Lower leg skin (tissue), 3 donors: ENCODE data around the gene LRRC53.

Experiments
- CTCF ChIP-seq, 3 donors: fragments of 450-650 bp; IDR thresholded peaks; one replicate each; pipeline ENCODE4 v1.5.1; 2016; ENCODE audit warnings: antibody characterized with exemption in 3 of 3, mild to moderate bottlenecking in 3 of 3, moderate library complexity in 2 of 3
- POLR2A ChIP-seq, 2 donors: fragments of 450-650 bp; IDR thresholded peaks; one replicate each; pipeline ENCODE4 v1.6.1; 2016 to 2017; ENCODE audit warnings: antibody characterized with exemption in 2 of 2, mild to moderate bottlenecking in 1 of 2, moderate library complexity in 1 of 2

- no peak for TF ChIP-seq POLR2A (IDR thresholded peaks at IDR 0.05)
- no peak for TF ChIP-seq CTCF (IDR thresholded peaks at IDR 0.05)
Measured at GRCh38 chr1:74455390-74455789, 57.0 kb downstream of the LRRC53 start.
